ENCODE measurements around the gene BLNK. TPM values are rescaled to one million over a fixed set of nuclear protein-coding genes. Genes with fewer than 3 reads are reported as not detected.

Gene BLNK
- total and polyA plus RNA-seq, 2 of the 13 experiments (the other 11 are each of a cell fraction or from before 2014, with no cell fraction given): not detected

- Histone ChIP-seq H2AFZ (ENCODE audit: low read length) (no peak overlapping the region), H3K4me2 (ENCODE audit: low read depth, low read length) (no peak overlapping the region), H3K27me3 (ENCODE audit: control insufficient read depth in 1 of 2, insufficient read depth in 2 of 2, low read length in 2 of 2) (peaks cover 0 to 19% of the 10 kb centered on the region in 2 experiments; a peak in 3 of 5 replicates), H3K4me1 (ENCODE audit: insufficient read depth, low read length) (peaks cover 8% of the 10 kb centered on the region), H3K9ac (ENCODE audit: insufficient read depth, low read depth, low read length) (no peak overlapping the region), H3K9me3 (ENCODE audit: low read length) (no peaks in the 10 kb centered on the region), H3K79me2 (ENCODE audit: insufficient read depth, low read length) (no peaks in the 10 kb centered on the region), H3K36me3 (replicated peaks in 1 of 2; ENCODE audit: control insufficient read depth in 1 of 2, insufficient read depth in 2 of 2, low read length in 2 of 2) (no peaks in the 10 kb centered on the region), H3K4me3 (replicated peaks in 1 of 3; ENCODE audit: insufficient read depth in 1 of 3, low read depth in 2 of 3, low read length in 3 of 3) (no peak overlapping the region), H3K27ac (ENCODE audit: extremely low read length, insufficient read depth, low read length) (no peak overlapping the region), H4K20me1 (ENCODE audit: insufficient read depth, low read length) (no peaks in the 10 kb centered on the region)
- 9% methylated on average over 4 of the region's 4 CpGs for WGBS (ENCODE audit: low lambda C conversion rate)
- intact Hi-C loops (cut with micrococcal nuclease; ENCODE audit: unreplicated experiment) (no loop called here), in situ Hi-C loops (cut with HindIII; ENCODE audit: extremely low pct_ligation_motif_present, low pct_unique_long_range_greater_than_20kb) (loop anchor here (5.0 kb wide), 2 partner anchors 68 to 278 kb away; no protein-coding TSS in a partner anchor)
- no peak for DNase-seq (ENCODE audit: low spot score)
- no peak for ATAC-seq
- no TSS peak for BruUV-seq (replicated peaks)
- POLR2A ChIA-PET: no interaction called here
- CTCF ChIA-PET (ENCODE audit: low intra/inter-chr PET ratio, low total read pairs): no interaction called here
- FAIRE-seq: no peak
- TF ChIP-seq MYC (CRISPR knock-in tag; IDR thresholded peaks at IDR 0.05; ENCODE audit: borderline replicate concordance) (no peak), REST (IDR thresholded peaks at IDR 0.05; ENCODE audit: borderline replicate concordance in 1 of 2, low read depth in 1 of 2, low read length in 2 of 2) (no peak), DDIT3 (CRISPR knock-in tag; IDR thresholded peaks at IDR 0.05) (no peak), MAX (IDR thresholded peaks at IDR 0.05) (no peak), STAT6 (CRISPR knock-in tag; IDR thresholded peaks at IDR 0.05; ENCODE audit: borderline replicate concordance) (no peak), MYNN (CRISPR knock-in tag; IDR thresholded peaks at IDR 0.05; ENCODE audit: low read depth) (no peak), ZNF503 (CRISPR knock-in tag; IDR thresholded peaks at IDR 0.05) (no peak), ZNF383 (CRISPR knock-in tag; IDR thresholded peaks at IDR 0.05; ENCODE audit: borderline replicate concordance) (no peak), ZFP90 (CRISPR knock-in tag; IDR thresholded peaks at IDR 0.05; ENCODE audit: borderline replicate concordance) (no peak), GATAD1 (CRISPR knock-in tag; IDR thresholded peaks at IDR 0.05) (no peak), ZNF513 (CRISPR knock-in tag; conservative IDR thresholded peaks at IDR 0.05) (no peak)
Observed at GRCh38 chr10:96295475-96295874, 24.1 kb upstream of the BLNK start.
